HepG2 (cell line): Measurements from ENCODE around the gene NDE1. TPM values are rescaled to one million over a fixed set of nuclear protein-coding genes. Genes with fewer than 3 reads are reported as not detected.
A peak's percentile ranks its signal among the peaks of the same experiment; 100 is the strongest.

ENCODE experiments used
- ARHGAP35 ChIP-seq: sonication (generic); formaldehyde crosslinking; IDR thresholded peaks from 2 replicates; pipeline ENCODE4 v1.9.0; 2022; ENCODE audit warnings: mild to moderate bottlenecking, inconsistent platforms, moderate library complexity, missing genetic modification reagents, borderline replicate concordance
- FOXA1 ChIP-seq, 2 experiments: fragments of 450-650 bp in 1 of 2; sonication (generic) in 1 of 2; formaldehyde crosslinking in 1 of 2; IDR thresholded peaks; 2 replicates each; pipeline versions ENCODE4 v1.4.0 to v1.6.1; 2016 to 2020; ENCODE audit warnings: missing genetic modification reagents in 1 of 2
- GFI1 ChIP-seq: sonication (generic); formaldehyde crosslinking; IDR thresholded peaks from 2 replicates; pipeline ENCODE4 v1.5.0; 2020; ENCODE audit warnings: missing genetic modification reagents, mild to moderate bottlenecking, borderline replicate concordance
- HOXA5 ChIP-seq: sonication (generic); formaldehyde crosslinking; IDR thresholded peaks from 2 replicates; pipeline ENCODE4 v1.4.0; 2020; ENCODE audit warnings: missing genetic modification reagents
- IRX3 ChIP-seq: sonication (generic); formaldehyde crosslinking; IDR thresholded peaks from 2 replicates; pipeline ENCODE4 v1.8.1; 2023; ENCODE audit warnings: mild to moderate bottlenecking, low read depth, missing genetic modification reagents, borderline replicate concordance
- KDM3A ChIP-seq: IDR thresholded peaks from 2 replicates; pipeline ENCODE4 v1.6.1; 2018; ENCODE audit warnings: low read depth, missing compliant biosample characterization
- NRL ChIP-seq: sonication (generic); formaldehyde crosslinking; IDR thresholded peaks from 2 replicates; pipeline ENCODE4 v1.5.0; 2020; ENCODE audit warnings: missing genetic modification reagents, mild to moderate bottlenecking, moderate library complexity, borderline replicate concordance
- POGZ ChIP-seq: sonication (generic); formaldehyde crosslinking; IDR thresholded peaks from 2 replicates; pipeline ENCODE4 v1.4.0; 2020; ENCODE audit warnings: mild to moderate bottlenecking, missing genetic modification reagents
- SIX4 ChIP-seq: sonication (generic); formaldehyde crosslinking; IDR thresholded peaks from 2 replicates; pipeline ENCODE4 v1.4.0; 2020; ENCODE audit warnings: missing genetic modification reagents
- TEAD3 ChIP-seq: optimal IDR thresholded peaks from 2 replicates; pipeline ENCODE3; 2016; ENCODE audit warnings: borderline replicate concordance
- TFAP4 ChIP-seq: sonication (generic); IDR thresholded peaks from 2 replicates; pipeline ENCODE4 v1.6.1; 2016; ENCODE audit warnings: low read depth, borderline replicate concordance
- TFE3 ChIP-seq: IDR thresholded peaks from 2 replicates; pipeline ENCODE4 v1.6.1; 2016
- TGIF2 ChIP-seq: IDR thresholded peaks from 2 replicates; pipeline ENCODE4 v1.6.1; 2016; ENCODE audit warnings: control low read depth, missing compliant biosample characterization
- THAP8 ChIP-seq: sonication (generic); formaldehyde crosslinking; IDR thresholded peaks from 2 replicates; pipeline ENCODE4 v1.5.1; 2020; ENCODE audit warnings: missing genetic modification reagents, mild to moderate bottlenecking, borderline replicate concordance
- ZNF224 ChIP-seq: sonication (generic); formaldehyde crosslinking; IDR thresholded peaks from 2 replicates; pipeline ENCODE4 v1.5.0; 2020; ENCODE audit warnings: mild to moderate bottlenecking, missing genetic modification reagents
- ZNF260 ChIP-seq: sonication (generic); formaldehyde crosslinking; IDR thresholded peaks from 2 replicates; pipeline ENCODE4 v1.4.0; 2020; ENCODE audit warnings: missing genetic modification reagents, low read depth, mild to moderate bottlenecking, borderline replicate concordance
- ZNF34 ChIP-seq: sonication (generic); formaldehyde crosslinking; IDR thresholded peaks from 2 replicates; pipeline ENCODE4 v1.4.0; 2020; ENCODE audit warnings: mild to moderate bottlenecking, missing genetic modification reagents, borderline replicate concordance
- ZNF343 ChIP-seq: sonication (generic); formaldehyde crosslinking; IDR thresholded peaks from 2 replicates; pipeline ENCODE4 v1.4.0; 2020; ENCODE audit warnings: mild to moderate bottlenecking, missing genetic modification reagents
- ZNF367 ChIP-seq: sonication (generic); formaldehyde crosslinking; IDR thresholded peaks from 2 replicates; pipeline ENCODE4 v1.4.0; 2020; ENCODE audit warnings: missing genetic modification reagents, borderline replicate concordance
- ZNF496 ChIP-seq: sonication (generic); formaldehyde crosslinking; IDR thresholded peaks from 2 replicates; pipeline ENCODE4 v1.8.1; 2023; ENCODE audit warnings: mild to moderate bottlenecking, moderate library complexity, missing genetic modification reagents; ENCODE audit not compliant: insufficient replicate concordance
- ZNF800 ChIP-seq: sonication (generic); formaldehyde crosslinking; IDR thresholded peaks from 2 replicates; pipeline ENCODE4 v1.4.0; 2020; ENCODE audit warnings: missing genetic modification reagents
- polyA plus RNA-seq, 8 experiments: library from polyadenylated mRNA; depleted of rRNA in 3 of 8; stranded (reverse) in 7 of 8; unstranded in 1 of 8; fragments of >200 nt; fragmentation: Illumina TruSeq in 4 of 8; extraction: Trizol in 4 of 8; gene quantifications; 2 replicates each; pipeline versions ENCODE4 v1.2.1 to v1.2.3, GENCODE V29; 2011 to 2016; ENCODE audit warnings: low read depth in 4 of 8, missing spikeins in 1 of 8, mixed read lengths in 1 of 8; ENCODE audit not compliant: insufficient read depth in 1 of 8
- total RNA-seq, 5 experiments: library from RNA; depleted of rRNA; stranded (reverse); fragments of >200 nt; fragmentation: Illumina TruSeq; extraction: Trizol; gene quantifications; 2 replicates each; pipeline ENCODE4 v1.2.3, GENCODE V29; 2016; ENCODE audit warnings: low read depth in 1 of 5
- TF ChIP-seq, protein P1 (sequence below): sonication (generic); formaldehyde crosslinking; IDR thresholded peaks from 2 replicates; pipeline ENCODE4 v1.8.1; 2022; ENCODE audit warnings: mild to moderate bottlenecking, missing genetic modification reagents
- TF ChIP-seq, protein P2 (sequence below): sonication (generic); formaldehyde crosslinking; IDR thresholded peaks from 2 replicates; pipeline ENCODE4 v1.4.0; 2020; ENCODE audit warnings: missing genetic modification reagents

NDE1 gene
- total and polyA plus RNA-seq, 2 of the 13 experiments (the other 11 are each of a cell fraction or from before 2014, with no cell fraction given), result 40.9 to 72.5 TPM

DNA sequence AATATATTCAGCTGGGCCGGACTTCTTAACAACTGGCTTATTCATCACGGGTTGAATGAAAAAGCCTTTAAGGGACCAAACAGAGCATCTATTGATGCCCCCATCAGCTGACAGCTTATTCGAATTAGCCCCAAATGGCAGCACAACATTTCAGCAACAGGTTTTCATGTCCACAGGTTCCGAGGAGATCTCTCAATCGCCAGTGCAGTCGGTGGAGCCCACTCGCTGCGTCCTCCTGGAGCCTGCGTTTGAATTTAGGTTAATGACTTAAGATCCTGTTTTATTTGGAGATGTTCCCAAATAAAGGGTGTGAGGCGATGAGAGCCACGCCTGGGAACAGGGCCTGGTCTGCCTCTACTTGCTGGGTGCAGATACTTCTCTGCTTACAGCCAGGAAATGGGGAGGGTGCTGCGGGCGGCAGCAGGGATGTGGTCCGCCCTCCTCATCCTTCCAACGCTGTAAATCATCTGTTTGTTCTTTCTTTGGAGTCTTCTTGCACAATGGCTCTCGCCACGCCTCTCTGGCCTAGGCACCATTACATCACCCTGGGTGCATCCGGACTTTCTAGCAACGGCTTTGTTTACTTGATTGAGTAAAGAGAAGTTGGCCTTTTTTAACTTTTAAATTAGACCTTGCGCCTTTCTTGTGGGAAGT lies 22.6 kb downstream of the NDE1 start (continued):
- TF ChIP-seq ZNF800 (CRISPR knock-in tag) (peak; percentile 88), TFAP4 (peak; percentile 96), TFE3 (CRISPR knock-in tag) (peak; percentile 94), POGZ (CRISPR knock-in tag) (peak; percentile 94), SIX4 (peak; percentile 94), ZNF496 (CRISPR knock-in tag) (no peak), HOXA5 (CRISPR knock-in tag) (peak; percentile 99), TGIF2 (peak; percentile 89), ZNF224 (CRISPR knock-in tag) (peak; percentile 97), ZNF34 (CRISPR knock-in tag) (no peak), NRL (no peak), ZNF343 (CRISPR knock-in tag) (peak; percentile 81; the same call in 1 of the 2 replicates), FOXA1 (IDR thresholded peaks at IDR 0.05) (peak; percentile 85), FOXA1 (CRISPR knock-in tag; IDR thresholded peaks at IDR 0.05) (peak; percentile 97), ZNF367 (0 out of 2 replicates have a peak, but pooled peaks have one; percentile 24), KDM3A (peak; percentile 99), THAP8 (CRISPR knock-in tag) (no peak), GFI1 (CRISPR knock-in tag) (peak; percentile 93), TEAD3 (CRISPR knock-in tag) (peak; percentile 93), IRX3 (CRISPR knock-in tag) (no peak; the same call in 1 of the 2 replicates), ZNF260 (CRISPR knock-in tag) (no peak), ARHGAP35 (CRISPR knock-in tag) (0 out of 2 replicates have a peak, but pooled peaks have one; percentile 63)
- TF ChIP-seq, protein P1, sequence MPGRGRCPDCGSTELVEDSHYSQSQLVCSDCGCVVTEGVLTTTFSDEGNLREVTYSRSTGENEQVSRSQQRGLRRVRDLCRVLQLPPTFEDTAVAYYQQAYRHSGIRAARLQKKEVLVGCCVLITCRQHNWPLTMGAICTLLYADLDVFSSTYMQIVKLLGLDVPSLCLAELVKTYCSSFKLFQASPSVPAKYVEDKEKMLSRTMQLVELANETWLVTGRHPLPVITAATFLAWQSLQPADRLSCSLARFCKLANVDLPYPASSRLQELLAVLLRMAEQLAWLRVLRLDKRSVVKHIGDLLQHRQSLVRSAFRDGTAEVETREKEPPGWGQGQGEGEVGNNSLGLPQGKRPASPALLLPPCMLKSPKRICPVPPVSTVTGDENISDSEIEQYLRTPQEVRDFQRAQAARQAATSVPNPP (CRISPR knock-in tag), result no peak
- TF ChIP-seq, protein P2, sequence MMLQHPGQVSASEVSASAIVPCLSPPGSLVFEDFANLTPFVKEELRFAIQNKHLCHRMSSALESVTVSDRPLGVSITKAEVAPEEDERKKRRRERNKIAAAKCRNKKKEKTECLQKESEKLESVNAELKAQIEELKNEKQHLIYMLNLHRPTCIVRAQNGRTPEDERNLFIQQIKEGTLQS (CRISPR knock-in tag), result peak; percentile 98
